T-helper 2 cell (primary cell): ENCODE data around the gene IL12RB1.
"Not testable (repeated sequence)": the region's sequence is repeated elsewhere in the genome, so short reads cannot be mapped to it uniquely, and the experiment has no call there.

Experiments
- DNase-seq, 5 experiments: peaks; one replicate each; pipeline versions ENCODE4 v3.0.0 to v3.0.0-alpha.2; 2012 to 2022

The IL12RB1 gene

DNA sequence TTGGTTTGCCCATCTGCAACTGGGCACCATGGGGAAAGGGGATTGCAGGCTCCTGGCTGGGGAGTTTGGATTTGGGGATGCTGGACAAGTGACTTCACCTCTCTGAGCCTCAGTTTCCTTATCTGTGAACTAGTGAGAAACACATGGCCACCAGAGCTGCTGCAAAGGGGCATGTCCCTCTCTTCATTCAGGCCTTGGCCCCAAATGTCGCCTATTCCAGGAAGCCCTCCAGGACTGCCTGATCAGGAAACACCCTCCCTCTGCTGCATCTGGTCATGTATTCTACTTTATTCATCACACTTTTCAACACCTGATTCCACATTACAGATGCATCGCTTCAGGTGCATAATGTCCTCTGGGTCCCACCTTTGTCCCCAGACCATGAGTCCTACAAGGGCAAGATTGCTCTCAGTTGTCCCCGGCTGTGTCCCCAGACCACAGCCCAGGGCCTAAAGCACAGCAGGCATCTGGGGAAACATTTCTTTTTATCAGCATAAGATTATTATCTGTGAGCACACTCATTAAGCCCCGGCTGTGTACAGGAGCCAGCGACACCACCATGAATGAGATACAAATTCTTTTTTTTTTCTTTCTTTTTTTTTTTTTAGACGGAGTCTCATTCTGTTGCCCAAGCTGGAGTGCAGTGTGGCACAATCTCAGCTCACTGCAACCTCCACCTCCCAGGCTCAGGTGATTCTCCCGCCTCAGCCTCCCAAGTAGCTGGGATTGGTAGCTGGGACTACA is 41.3 kb downstream of the IL12RB1 start:
- peak in 1 of 5 experiments; percentile 63 for DNase-seq

DNA sequence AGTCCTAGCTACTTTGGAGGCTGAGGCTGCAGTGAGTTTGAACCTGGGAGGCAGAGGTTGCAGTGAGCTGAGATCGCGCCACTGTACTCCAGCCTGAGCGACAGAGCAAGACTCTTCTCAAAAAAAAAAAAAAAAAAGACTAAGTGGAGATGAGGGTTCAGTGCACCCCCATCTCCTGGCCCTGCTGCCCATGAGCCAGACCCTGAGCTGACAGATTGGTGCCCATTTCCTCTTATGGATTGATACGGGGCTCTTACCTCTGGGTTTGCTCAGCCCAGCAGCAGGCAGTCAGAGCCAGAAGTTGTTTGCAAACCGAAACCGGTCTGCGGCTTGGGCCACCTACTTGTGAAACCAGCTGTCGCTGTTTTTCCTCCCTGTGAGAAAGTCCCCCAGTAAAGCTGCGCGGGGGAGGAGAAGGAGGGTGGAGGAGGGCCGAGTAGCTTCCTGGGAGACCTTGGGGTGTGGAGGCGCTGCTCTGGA is 41.9 kb downstream of the IL12RB1 start:
- peak; percentile 34 to 97 (median 77) for DNase-seq

DNA sequence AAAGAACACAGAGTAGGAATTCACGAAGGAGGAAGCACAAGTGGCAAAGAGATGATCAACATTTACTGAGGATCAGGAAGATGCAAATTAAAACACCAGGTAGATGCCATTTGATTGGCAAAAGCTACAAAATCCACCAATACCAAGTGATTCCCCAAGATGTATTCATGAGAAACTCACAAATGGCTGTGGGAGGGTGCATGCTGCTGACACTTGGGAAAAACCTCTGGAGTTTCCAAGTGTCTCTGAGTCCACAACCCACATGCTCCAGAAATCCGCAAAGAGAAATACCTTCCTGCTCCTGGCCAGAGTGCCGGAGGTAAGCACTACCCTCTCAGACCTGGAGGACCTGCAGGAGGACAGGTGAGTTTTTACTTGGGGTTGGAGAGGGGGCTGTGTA is 43.1 kb downstream of the IL12RB1 start:
- DNase-seq: no peak

DNA sequence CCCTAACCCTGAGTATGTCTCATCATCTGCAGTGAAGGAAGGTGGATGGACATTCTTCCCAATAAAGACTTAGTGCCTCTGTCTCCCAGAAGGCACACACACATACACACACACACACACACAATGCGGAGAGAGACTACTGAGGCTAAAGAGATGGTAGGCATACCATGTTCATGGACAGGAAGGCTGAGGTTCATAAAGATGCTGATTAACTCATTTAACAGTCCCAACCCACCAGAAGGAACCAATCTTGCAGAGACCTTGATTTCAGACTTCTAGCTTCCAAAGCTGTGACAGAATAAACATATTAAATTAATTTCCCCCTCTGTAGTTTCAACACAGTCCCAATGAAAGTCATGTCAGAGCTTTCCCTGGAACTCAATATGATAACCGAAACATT is 45.7 kb downstream of the IL12RB1 start:
- DNase-seq: no peak

DNA sequence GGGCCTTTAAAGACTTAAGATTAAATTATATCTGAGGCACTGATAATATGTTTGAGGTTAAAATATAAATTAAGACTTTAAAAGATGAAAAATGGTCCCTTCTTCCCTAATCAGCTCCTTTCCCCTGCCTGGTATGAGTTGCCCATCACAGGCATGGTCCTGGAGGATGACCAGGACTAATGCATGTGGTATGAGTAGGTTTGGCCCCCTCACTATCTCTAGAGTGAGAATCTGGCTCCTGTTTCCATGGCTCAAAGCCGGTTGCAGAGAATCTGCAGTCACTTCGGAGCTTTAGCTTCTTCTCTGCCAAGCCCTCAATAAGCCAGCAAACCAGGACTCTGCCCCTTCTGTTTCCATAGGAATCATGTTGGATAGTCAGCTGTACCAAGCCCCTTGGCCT is 54.6 kb downstream of the IL12RB1 start:
- DNase-seq: not testable (repeated sequence)

DNA sequence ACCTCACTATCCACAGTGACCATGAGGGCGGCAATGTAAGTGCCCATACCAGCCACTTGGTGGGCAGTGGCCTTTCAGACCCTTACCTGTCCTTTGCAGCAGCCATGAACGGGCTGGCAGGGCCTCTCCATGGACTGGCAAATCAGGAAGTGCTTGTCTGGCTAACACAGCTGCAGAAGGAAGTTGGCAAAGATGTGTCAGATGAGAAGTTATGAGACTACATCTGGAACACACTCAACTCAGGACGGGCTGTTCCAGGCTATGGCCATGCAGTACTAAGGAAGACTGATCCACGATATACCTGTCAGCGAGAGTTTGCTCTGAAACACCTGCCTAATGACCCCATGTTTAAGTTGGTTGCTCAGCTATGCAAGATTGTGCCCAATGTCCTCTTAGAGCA is 55.3 kb downstream of the IL12RB1 start:
- not testable (repeated sequence) for DNase-seq

DNA sequence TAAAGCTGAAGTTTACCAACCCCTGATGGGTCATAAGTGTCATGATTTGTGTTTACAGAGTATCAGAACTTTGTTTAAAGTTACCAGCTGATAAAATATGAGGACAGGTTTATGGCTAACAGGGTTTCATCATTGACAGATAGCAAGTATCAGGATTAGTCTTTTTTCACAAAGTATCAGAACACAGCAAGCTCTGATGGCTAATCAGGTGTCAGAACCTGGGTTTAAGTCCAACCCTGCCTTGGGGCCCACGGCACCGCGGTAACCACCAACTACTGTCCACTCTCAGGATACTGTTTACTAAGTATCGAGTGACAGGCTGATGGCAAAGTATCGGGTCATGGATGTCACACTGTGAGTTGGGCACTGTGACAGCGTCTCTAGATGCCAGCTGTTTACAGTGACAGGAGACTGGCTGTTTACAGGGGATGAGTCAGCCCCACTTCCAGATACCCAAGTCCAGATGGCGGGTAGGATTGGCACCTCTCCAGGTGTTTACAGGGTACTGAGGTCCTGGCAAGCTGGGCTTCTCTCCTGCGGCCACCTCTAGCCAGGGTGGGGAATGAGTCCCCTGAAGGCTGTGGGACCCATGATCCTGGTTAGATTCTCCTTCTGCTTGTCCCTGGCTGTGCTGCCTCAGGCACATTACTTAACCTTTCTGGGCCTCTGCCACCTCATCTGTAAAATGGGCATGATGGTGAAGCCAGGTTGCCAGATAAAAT is 57.0 kb downstream of the IL12RB1 start:
- no peak for DNase-seq

DNA sequence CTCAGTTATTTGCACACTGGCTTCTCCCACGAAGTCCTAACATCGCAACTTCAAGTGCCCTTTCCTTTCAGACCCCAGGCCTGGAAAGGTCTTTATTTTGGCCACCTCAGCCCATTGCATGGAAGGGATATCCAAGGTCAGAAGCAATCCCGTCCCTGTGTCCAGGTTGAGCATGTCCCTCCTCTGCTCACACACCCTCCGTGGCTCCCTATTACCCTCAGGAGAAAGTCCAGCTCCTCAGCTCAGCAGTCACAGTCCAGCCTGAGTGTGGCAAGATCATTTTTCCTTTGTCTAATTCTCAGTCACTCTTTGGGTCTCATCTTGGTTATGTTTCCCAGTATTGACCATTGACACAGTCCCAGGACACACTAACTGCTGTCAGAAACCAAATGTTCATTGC is 59.6 kb downstream of the IL12RB1 start:
- no peak for DNase-seq

DNA sequence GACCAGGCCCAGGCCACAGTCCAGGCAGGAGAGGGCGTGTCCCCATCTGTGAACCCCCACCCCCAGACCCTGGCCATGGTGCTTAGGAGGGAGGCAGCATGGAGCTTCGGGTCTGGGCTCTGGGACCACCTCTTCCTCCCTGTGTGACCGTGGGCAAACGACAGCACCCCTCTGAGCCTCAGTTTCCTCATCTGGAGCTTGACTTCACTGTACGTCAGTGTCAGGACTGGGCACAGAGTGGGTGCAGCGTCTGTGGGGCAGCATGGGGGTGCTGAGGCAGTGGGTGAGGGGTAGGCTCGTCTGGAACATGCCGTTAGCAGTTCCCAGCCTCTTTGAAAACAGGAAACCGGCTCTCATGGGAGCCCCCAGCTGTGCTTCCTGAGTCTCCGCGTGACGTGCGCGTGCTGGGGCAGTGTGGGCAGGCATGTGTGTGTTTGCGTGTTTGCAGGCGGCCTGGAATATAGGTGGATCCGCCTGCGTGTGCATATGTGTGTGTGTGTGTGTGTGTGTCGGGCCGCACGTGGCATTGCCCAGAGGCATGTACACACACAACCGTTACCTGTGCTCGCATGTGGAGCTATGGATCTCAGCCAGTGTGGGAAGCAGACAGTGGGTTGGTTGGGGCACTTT is 63.0 kb downstream of the IL12RB1 start:
- DNase-seq: peak in 4 of 5 experiments; percentile 32 to 68 (median 65)

DNA sequence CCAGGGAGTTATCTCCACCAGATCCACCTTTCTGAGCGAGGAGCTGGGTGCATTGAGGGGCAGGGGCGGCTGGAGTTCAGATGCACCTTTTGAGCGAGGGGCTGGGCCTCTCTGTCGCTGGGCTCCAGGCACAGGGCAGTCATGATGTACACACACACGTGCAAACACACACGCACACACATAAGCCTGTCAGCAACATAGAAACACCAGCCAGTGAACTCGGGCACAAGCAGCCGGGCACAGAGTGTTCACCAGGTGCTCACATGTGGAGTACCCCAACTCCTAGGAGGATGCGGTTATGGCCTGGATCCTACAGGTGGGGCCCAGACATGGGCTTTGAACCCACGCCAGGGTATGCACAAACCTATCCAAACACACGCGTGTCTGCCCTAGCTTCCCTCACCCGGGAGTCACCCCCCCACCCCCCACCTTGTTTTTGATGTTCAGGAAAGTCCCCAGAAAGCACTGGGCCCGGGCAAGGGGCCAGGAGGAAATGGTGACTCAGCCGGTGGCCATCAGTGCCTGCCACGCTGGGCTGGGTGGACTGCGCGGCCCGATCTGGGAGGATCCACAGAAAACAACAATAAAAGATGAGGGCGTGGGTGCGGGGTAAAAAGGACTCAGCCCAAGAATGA is 65.5 kb downstream of the IL12RB1 start:
- DNase-seq: peak; percentile 43 to 58 (median 46)

DNA sequence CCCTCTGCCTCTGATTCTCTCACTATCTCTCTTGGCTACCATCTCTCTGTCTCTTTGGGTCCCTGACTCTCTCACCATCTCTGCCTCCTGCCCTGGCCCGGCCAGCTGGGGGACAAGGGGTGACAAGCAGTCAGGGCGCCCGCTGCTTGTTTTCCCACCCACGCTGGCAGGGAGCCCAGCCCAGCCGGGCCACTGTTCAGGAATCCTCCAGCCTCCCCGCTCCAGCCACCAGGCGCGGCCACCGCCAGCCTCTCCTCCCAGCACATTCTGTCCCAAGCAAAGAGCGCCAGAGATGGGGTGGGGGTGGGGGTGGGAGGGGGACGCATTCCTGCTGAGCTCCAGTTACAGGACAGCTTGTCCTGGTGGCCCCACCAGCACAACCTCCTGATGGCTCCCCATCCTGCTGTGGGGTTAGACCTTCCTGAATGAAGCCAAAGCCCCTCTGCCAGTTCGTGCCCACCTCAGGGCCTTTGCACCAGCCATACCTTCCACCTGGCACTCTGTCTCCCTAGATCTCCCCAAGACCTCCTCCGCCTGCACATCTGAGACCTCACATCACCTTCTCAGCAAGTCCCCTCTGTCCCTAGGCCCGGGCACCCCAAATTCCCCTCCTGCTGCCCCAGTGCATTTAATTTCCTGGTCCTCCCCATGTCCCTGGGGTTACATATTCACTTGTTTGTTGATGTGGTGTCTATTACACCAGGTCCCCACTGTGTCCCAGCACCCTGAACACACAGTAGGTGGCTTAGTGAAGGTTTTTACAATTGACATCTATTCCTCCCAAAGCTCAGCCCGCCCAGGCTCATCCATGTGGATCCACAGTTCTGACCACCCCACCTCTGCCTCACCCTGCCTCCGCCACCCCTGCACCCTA is 66.3 kb downstream of the IL12RB1 start:
- no peak for DNase-seq

DNA sequence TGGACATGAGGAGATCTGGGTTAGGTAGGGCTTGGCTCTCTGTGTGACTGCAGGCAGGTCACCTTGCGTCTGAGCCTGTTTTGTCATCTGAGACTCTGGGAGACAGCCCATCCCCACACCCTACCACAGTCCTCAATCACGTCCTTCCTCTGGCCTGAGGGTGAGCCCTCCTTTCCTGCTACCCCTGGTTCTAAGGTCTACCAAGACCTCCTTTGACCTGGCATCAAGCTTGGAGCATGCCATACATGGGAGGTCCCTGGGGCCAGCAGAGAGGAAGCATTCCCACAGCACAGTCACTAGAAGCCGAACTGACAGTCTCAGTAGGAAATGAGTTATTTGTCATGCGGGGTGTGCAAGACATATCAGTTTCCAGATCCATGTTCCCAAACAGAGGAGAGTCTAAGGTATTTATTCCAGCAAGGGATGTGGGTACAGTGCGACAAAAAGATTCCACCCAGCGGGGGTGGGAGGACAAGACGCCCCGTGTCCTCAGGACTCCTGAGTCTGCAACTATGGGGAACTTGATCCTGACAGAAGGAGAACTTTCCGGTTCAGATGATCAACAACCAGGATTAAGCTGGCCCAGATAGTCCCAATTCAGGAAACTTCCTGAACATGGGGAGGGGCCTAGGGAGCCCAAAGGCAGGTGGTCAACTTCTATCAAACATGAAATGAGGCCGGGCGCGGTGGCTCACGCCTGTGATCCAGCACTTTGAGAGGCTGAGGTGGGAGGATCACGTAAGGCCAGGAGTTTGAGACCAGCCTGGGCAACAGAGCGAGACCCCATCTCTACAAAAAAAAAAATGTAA is 69.3 kb downstream of the IL12RB1 start:
- no peak for DNase-seq

DNA sequence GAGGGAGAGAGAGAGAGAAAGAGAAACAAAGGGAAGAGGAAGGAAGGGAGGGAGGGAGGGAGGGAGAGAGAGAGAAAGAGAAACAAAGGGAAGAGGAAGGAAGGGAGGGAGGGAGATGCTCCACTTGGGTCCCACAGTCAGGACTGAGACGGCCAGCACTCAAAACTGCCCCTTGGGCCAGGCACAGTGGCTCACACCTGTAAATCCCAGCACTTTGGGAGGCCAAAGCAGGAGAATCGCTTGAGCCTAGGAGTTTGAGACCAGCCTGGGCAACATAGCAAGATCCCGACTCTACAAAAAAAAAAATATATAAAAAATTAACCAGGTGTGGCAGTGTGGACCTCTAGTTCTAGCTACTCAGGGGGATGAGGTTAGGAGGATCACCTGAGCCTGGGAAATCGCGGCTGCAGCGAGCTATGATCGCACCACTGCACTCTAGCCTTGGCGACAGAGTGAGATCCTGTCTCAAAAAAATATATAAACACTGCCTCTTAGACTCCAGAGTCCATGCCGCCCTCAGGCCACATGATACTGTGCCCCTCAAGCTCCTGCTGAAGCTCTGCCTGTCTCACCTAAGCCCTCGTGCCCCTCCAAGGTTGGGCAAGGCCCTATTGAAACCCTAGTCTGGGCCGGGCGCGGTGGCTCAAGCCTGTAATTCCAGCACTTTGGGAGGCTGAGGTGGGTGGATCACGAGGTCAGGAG is 70.4 kb downstream of the IL12RB1 start:
- no peak for DNase-seq

DNA sequence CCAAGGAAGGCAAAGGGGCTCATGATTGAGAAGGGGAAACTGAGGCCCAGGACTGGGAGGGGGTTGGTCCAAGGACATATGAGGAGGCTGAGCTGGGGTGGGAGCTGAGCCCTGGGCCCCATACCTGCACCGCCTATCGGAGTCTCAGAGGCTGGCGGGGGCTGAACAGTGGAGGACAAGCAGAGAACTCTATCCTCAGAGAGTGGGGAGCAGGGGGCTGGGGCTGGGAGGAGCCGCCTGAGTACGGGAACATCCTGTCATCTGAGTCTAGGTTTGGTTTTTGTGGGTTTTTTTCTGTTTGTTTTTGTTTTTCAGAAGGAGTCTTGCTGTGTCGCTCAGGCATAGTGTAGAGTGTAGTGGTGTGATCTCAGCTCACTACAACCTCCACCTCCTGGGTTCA is 72.5 kb downstream of the IL12RB1 start:
- peak in 3 of 5 experiments; percentile 32 to 75 (median 36) for DNase-seq

DNA sequence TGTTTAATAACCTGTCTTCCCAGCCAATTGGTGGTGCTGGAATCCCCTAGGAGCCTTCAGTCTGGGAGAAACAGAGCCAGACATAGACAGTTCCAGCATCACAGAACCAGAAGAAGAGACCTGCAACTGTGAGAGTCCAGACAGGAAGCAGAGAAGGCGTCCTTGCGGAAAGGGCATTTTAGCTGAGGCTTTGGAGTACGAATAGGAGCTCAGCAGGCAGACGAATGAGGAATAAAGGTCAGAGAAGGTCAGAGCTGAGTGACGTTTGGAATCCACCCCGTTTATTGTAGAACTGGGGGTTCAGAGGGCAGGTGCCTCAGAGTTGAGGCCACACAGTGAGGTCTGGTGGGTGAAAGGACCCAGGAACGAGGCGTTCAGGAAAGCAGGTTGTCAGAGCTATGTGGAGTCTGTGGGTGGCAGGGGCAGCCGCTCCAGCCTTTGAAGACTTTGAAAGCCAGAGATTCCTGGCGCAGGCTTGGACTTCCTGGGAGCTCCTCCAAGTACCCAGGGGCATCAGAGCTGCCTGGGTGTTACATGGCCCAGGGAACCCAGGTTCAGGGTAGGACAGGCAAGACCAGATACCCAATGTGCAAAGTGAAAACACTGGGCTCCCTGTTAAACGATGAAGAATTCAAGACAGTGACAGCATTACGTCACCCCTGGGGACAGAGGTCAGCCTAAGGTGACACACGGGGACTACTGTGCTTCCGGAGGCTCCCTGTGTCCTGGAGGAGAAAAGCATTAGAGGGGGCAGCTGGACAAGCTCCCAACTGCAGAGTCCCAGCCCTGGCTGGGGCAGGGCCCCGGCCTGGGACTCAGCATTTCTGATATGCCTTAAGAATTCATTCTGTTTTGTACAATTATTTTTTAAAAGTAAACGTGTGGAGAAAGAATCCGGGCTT is 73.3 kb downstream of the IL12RB1 start:
- DNase-seq: no peak

DNA sequence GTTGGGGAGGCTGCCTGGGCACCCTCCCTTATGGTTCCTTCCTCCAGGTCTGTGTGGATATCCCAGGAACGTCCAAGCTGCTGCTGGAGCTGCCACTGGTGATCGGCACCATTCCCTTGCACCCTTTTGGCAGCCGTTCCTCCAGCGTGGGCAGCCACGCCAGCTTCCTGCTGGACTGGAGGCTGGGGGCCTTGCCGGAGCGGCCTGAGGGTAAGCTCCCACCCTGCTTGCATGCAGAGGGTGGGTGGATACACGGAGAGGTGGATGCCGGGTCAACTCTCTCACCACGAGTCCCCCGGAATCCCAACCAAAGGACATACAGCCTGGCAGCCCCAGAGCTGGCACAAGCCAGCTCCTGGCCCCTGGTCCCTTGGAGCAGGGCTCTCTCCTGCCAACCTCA is 76.6 kb downstream of the IL12RB1 start:
- DNase-seq: no peak

DNA sequence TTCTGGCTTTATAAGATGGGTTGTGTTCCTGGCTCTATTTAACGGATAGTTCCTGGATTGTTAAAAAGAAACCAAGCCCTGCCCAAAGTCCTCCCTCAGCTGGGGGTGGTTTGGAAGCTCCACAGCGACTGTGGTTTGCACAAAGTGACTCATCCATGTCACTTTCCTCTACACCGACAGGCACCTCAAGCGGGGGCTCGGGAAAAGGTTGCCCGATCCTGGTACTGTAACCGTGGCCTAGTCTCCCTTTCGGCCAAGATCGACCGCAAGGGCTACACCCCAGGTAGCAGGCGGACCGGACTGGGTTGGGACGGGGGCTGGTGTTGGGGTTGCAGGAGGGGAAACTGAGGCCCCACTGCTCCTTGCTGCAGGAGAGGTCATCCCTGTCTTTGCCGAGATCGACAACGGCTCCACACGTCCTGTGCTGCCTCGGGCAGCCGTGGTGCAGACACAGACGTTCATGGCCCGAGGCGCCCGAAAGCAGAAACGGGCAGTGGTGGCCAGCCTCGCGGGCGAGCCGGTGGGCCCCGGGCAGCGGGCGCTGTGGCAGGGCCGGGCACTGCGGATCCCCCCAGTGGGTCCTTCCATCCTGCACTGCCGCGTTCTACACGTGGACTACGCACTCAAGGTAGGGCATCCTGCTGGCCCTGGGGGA is 77.2 kb downstream of the IL12RB1 start:
- DNase-seq: no peak
